ENCODE measurements around the gene LRRC7.

Gene LRRC7

DNA sequence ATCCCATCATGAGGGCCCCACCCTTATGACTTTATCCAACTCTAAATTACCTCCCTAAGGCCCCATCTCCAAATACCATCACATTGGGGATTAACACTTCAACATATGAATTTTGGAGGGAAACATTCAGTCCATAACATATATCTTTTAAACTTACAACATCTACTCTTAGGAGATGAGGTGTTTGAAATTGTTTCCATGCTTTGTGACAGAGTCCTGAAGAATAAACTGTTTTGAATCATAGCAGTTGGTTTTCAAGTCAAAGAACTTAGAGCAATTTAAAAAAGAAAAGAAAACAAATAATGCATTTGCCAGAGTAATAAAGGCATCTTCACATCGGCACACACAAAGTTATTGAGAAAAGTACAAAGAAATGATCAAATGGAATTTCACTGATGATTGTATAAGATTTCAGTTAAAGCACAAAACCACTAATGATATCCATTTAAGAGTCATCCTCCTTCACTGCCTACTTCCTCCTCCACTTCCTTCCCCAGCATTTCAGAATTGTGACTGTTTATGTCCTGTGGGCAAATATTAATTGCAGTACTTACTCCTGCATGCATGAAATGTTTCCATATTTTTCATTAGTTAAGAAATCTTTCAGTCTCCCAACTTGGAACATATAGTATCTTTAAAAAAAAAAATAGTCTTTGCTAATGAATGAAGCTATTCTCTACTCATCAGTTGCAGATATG, 435.6 kb downstream of the LRRC7 start:
- Histone ChIP-seq H3K79me2 (ENCODE audit: insufficient read depth, low read length) (no peaks in the 10 kb centered on the region), H2AFZ (ENCODE audit: low read length) (peak overlapping the region; percentile 47), H3K27me3 (ENCODE audit: insufficient read depth, low read length, poor library complexity, severe bottlenecking) (no peaks in the 10 kb centered on the region), H3K4me2 (ENCODE audit: low read depth, low read length, poor library complexity, severe bottlenecking) (peak overlapping the region; percentile 49), H3K9ac (ENCODE audit: low read depth, low read length, poor library complexity, severe bottlenecking) (no peak overlapping the region), H3K4me1 (ENCODE audit: insufficient read depth, low read length, poor library complexity, severe bottlenecking) (peaks cover 21% of the 10 kb centered on the region), H3K4me3 (ENCODE audit: low read length, poor library complexity, severe bottlenecking) (peak overlapping the region; percentile 5), H3F3A (ENCODE audit: low read depth) (no peaks in the 10 kb centered on the region), H3K9me2 (replicated peaks; ENCODE audit: low read depth, low read length) (no peaks in the 10 kb centered on the region), H4K20me1 (ENCODE audit: insufficient read depth, low read length, poor library complexity, severe bottlenecking) (no peaks in the 10 kb centered on the region), H3K36me3 (ENCODE audit: insufficient read depth, low read length) (no peaks in the 10 kb centered on the region), H3K9me3 (ENCODE audit: insufficient read depth, low read depth, low read length) (no peaks in the 10 kb centered on the region)
- TF ChIP-seq EZH2phosphoT487 (IDR thresholded peaks at IDR 0.05; ENCODE audit: borderline replicate concordance), result no peak
- no peak for TF ChIP-seq CTCF (conservative IDR thresholded peaks at IDR 0.05; ENCODE audit: low read length)

- TF ChIP-seq EZH2phosphoT487 (IDR thresholded peaks at IDR 0.05; ENCODE audit: borderline replicate concordance) (no peak), CTCF (conservative IDR thresholded peaks at IDR 0.05; ENCODE audit: low read length) (no peak)
- Histone ChIP-seq H4K20me1 (ENCODE audit: insufficient read depth, low read length, poor library complexity, severe bottlenecking) (no peaks in the 10 kb centered on the region), H3K9me3 (ENCODE audit: insufficient read depth, low read depth, low read length) (no peaks in the 10 kb centered on the region), H3K79me2 (ENCODE audit: insufficient read depth, low read length) (no peaks in the 10 kb centered on the region), H3K4me2 (ENCODE audit: low read depth, low read length, poor library complexity, severe bottlenecking) (no peak overlapping the region), H3K9ac (ENCODE audit: low read depth, low read length, poor library complexity, severe bottlenecking) (no peak overlapping the region), H3K4me3 (ENCODE audit: low read length, poor library complexity, severe bottlenecking) (no peak overlapping the region), H3K4me1 (ENCODE audit: insufficient read depth, low read length, poor library complexity, severe bottlenecking) (peaks cover 21% of the 10 kb centered on the region), H3K27me3 (ENCODE audit: insufficient read depth, low read length, poor library complexity, severe bottlenecking) (no peaks in the 10 kb centered on the region), H3K9me2 (replicated peaks; ENCODE audit: low read depth, low read length) (no peaks in the 10 kb centered on the region), H3F3A (ENCODE audit: low read depth) (no peaks in the 10 kb centered on the region), H2AFZ (ENCODE audit: low read length) (peak overlapping the region; percentile 58; the same call in 1 of the 2 replicates), H3K36me3 (ENCODE audit: insufficient read depth, low read length) (no peaks in the 10 kb centered on the region)
These were observed 437.8 kb downstream of the LRRC7 start for GRCh38 chr1:70005386-70006034.

DNA sequence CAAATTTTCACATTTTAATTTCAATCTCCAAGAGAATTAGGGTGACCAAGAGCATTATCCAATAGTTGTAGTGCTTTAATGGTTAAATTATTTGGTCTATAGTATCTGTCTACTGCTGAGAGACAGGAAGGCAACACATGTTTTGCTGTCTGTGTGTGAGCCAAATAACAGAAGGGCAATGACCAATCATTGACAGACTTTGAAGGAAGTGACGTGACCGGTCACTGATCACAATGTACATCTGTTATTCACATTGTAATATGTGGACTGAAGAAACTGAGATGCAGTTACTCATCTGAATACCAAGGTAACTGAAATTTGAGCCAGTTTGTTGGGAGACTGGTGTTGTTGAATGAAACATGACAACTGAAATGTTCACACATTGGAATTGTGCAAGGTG, 440.9 kb downstream of the LRRC7 start:
- no peak overlapping the region for H3K4me3 ChIP-seq (ENCODE audit: low read length, poor library complexity, severe bottlenecking)
- H2AFZ ChIP-seq (ENCODE audit: low read length), result no peak overlapping the region
- peaks cover 13% of the 10 kb centered on the region for H3K4me1 ChIP-seq (ENCODE audit: insufficient read depth, low read length, poor library complexity, severe bottlenecking)
- no peaks in the 10 kb centered on the region for H3K79me2 ChIP-seq (ENCODE audit: insufficient read depth, low read length)
- H3K9ac ChIP-seq (ENCODE audit: low read depth, low read length, poor library complexity, severe bottlenecking), result no peak overlapping the region
- H3K9me2 ChIP-seq (replicated peaks; ENCODE audit: low read depth, low read length), result no peaks in the 10 kb centered on the region
- no peaks in the 10 kb centered on the region for H3F3A ChIP-seq (ENCODE audit: low read depth)
- H3K36me3 ChIP-seq (ENCODE audit: insufficient read depth, low read length), result no peaks in the 10 kb centered on the region
- H3K4me2 ChIP-seq (ENCODE audit: low read depth, low read length, poor library complexity, severe bottlenecking), result no peak overlapping the region
- no peaks in the 10 kb centered on the region for H3K27me3 ChIP-seq (ENCODE audit: insufficient read depth, low read length, poor library complexity, severe bottlenecking)
- no peaks in the 10 kb centered on the region for H3K9me3 ChIP-seq (ENCODE audit: insufficient read depth, low read depth, low read length)
- TF ChIP-seq CTCF (conservative IDR thresholded peaks at IDR 0.05; ENCODE audit: low read length) (no peak), EZH2phosphoT487 (IDR thresholded peaks at IDR 0.05; ENCODE audit: borderline replicate concordance) (no peak)
- H4K20me1 ChIP-seq (ENCODE audit: insufficient read depth, low read length, poor library complexity, severe bottlenecking), result no peaks in the 10 kb centered on the region
